Transverse colon (tissue), 4 donors: Measurements from ENCODE around the gene MEGF10. TPM values are rescaled to one million over a fixed set of nuclear protein-coding genes. Genes with fewer than 3 reads are reported as not detected.

Experiments
- DNase-seq: peaks from one replicate; pipeline ENCODE4 v3.0.0-alpha.2; 2019
- H3K27ac ChIP-seq, 4 donors: fragments of 200-600 bp; sonication (generic); 2 replicates each; pipeline ENCODE4 v1.5.1; 2016 to 2018; ENCODE audit warnings: inconsistent platforms in 4 of 4
- H3K27me3 ChIP-seq: fragments of 200-600 bp; sonication (generic); 2 replicates; pipeline ENCODE4 v1.5.1; 2017; ENCODE audit warnings: inconsistent platforms
- H3K36me3 ChIP-seq, 4 donors: fragments of 200-600 bp; sonication (generic); 2 replicates each; pipeline ENCODE4 v1.5.1; 2017 to 2019; ENCODE audit warnings: inconsistent platforms in 4 of 4
- H3K4me1 ChIP-seq, 4 donors: fragments of 200-600 bp; sonication (generic); 2 replicates each; pipeline ENCODE4 v1.5.1; 2017 to 2020; ENCODE audit warnings: inconsistent platforms in 4 of 4
- H3K4me3 ChIP-seq, 4 donors: fragments of 200-600 bp; sonication (generic); 1 replicate in 1 of 4; 2 replicates in 3 of 4; pipeline versions ENCODE4 v1.5.1 to v1.6.1; 2017 to 2019; ENCODE audit warnings: inconsistent platforms in 4 of 4
- H3K9me3 ChIP-seq, 2 donors: fragments of 200-600 bp; sonication (generic); 2 replicates each; pipeline ENCODE4 v1.5.1; 2017 to 2019; ENCODE audit warnings: inconsistent platforms in 2 of 2
- CTCF ChIP-seq, 5 experiments: fragments of 200-600 bp in 3 of 5; fragments of 450-650 bp in 2 of 5; sonication (generic) in 3 of 5; IDR thresholded peaks; 1 replicate in 2 of 5; 2 replicates in 3 of 5; pipeline ENCODE4 v1.5.1; 2016 to 2017; ENCODE audit warnings: antibody characterized with exemption in 5 of 5, inconsistent platforms in 3 of 5, mild to moderate bottlenecking in 2 of 5, moderate library complexity in 1 of 5
- EP300 ChIP-seq: sonication (generic); formaldehyde crosslinking; IDR thresholded peaks from one replicate; pipeline ENCODE4 v1.6.1; 2017; ENCODE audit warnings: antibody characterized with exemption, low read depth
- POLR2A ChIP-seq: fragments of 450-650 bp; IDR thresholded peaks from one replicate; pipeline ENCODE4 v1.6.1; 2016; ENCODE audit warnings: antibody characterized with exemption, mild to moderate bottlenecking, moderate library complexity
- POLR2AphosphoS5 ChIP-seq, 3 donors: sonication (generic); formaldehyde crosslinking; IDR thresholded peaks; one replicate each; pipeline ENCODE4 v1.6.1; 2016; ENCODE audit warnings: antibody characterized with exemption in 3 of 3
- WGBS, 2 donors: methylation state at CpG; one replicate each; pipeline ENCODE4 v1.1.5; 2018; ENCODE audit warnings: low coverage in 1 of 2; 5-methylcytosine and 5-hydroxymethylcytosine counted together
- in situ Hi-C, 4 donors: fragments of 200-750 bp; cut with MboI; loops; one replicate each; pipeline versions ENCODE4 v1.15.0 to v1.15.1; 2017; ENCODE audit warnings: low sequenced_read_pairs in 3 of 4, low pct_ligation_motif_present in 1 of 4, low pct_unique_long_range_greater_than_20kb in 1 of 4
- intact Hi-C: fragments of 100-400 bp; cut with DNase I; formaldehyde crosslinking; loops from one replicate; pipeline ENCODE4 v1.15.1; 2023; ENCODE audit warnings: low total_unique reads
- total RNA-seq, 4 donors: library from RNA; depleted of rRNA; stranded (reverse); fragments of >200 nt; gene quantifications; one replicate each; pipeline ENCODE4 v1.1.0, GENCODE V29; 2016

Gene MEGF10
- total RNA-seq, 4 donors from 2014 or later = 0.68 to 3.0 (median 2.9) TPM; not detected in 1

- TF ChIP-seq POLR2A (no peak), POLR2AphosphoS5 (IDR thresholded peaks at IDR 0.05) (no peak), EP300 (no peak), CTCF (IDR thresholded peaks at IDR 0.05) (no peak)
- in situ Hi-C loops = no loop called here
- Histone ChIP-seq H3K4me3 (no peak overlapping the region), H3K36me3 (no peaks in the 10 kb centered on the region), H3K27ac (no peak overlapping the region), H3K9me3 (no peaks in the 10 kb centered on the region), H3K27me3 (no peaks in the 10 kb centered on the region), H3K4me1 (no peaks in the 10 kb centered on the region)
- WGBS, 2 donors = 73 to 77% methylated on average over 4 of the region's 4 CpGs
- DNase-seq = no peak
- intact Hi-C loops = no loop called here
These were observed 102.2 kb downstream of the MEGF10 start for GRCh38 chr5:127392762-127393161.

DNA sequence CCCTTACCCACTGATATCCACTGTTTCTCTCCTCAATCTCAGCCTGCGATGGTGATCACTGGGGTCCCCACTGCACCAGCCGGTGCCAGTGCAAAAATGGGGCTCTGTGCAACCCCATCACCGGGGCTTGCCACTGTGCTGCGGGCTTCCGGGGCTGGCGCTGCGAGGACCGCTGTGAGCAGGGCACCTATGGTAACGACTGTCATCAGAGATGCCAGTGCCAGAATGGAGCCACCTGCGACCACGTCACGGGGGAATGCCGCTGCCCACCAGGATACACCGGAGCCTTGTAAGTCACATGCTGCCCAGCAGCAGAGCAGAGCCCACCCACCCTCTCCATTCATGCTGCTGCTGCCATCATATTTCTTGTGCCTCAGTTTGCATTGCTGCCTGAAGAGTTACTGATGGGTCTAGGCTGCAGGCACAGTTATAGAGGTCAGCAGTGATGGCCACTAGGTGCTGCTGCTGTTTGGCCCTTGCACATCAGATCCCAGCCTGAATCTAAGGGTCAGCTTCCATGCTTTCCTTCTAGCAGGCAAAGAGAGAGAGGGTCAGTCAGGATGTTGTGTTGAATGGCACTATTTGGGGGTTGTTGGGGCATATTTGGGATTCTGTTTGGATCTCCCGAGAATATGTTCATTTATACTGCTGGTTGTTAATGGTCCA lies 106.0 kb downstream of the MEGF10 start:
- no peaks in the 10 kb centered on the region for H3K9me3 ChIP-seq
- no peak for DNase-seq
- intact Hi-C loops (no loop called here), in situ Hi-C loops (no loop called here)
- H3K4me3 ChIP-seq = no peak overlapping the region
- TF ChIP-seq POLR2AphosphoS5 (IDR thresholded peaks at IDR 0.05) (no peak), POLR2A (no peak), EP300 (no peak), CTCF (IDR thresholded peaks at IDR 0.05) (no peak)
- no peak overlapping the region for H3K27ac ChIP-seq
- 80 to 93% methylated on average over 1 to 15 of the region's 15 CpGs for WGBS, 2 donors
- no peaks in the 10 kb centered on the region for H3K36me3 ChIP-seq
- no peaks in the 10 kb centered on the region for H3K4me1 ChIP-seq
- no peaks in the 10 kb centered on the region for H3K27me3 ChIP-seq

- Histone ChIP-seq H3K4me3 (no peak overlapping the region), H3K27ac (no peak overlapping the region), H3K27me3 (no peaks in the 10 kb centered on the region), H3K36me3 (no peaks in the 10 kb centered on the region), H3K4me1 (no peaks in the 10 kb centered on the region), H3K9me3 (no peaks in the 10 kb centered on the region)
- in situ Hi-C loops (no loop called here), intact Hi-C loops (no loop called here)
- DNase-seq = no peak
- 72% methylated on average over 2 of the region's 2 CpGs; no CpG with 5 or more reads in 1 of the 2 donors for WGBS, 2 donors
- TF ChIP-seq CTCF (IDR thresholded peaks at IDR 0.05) (no peak), POLR2AphosphoS5 (IDR thresholded peaks at IDR 0.05) (no peak), POLR2A (no peak), EP300 (no peak)
These were observed 107.9 kb downstream of the MEGF10 start for GRCh38 chr5:127398508-127398907.

DNA sequence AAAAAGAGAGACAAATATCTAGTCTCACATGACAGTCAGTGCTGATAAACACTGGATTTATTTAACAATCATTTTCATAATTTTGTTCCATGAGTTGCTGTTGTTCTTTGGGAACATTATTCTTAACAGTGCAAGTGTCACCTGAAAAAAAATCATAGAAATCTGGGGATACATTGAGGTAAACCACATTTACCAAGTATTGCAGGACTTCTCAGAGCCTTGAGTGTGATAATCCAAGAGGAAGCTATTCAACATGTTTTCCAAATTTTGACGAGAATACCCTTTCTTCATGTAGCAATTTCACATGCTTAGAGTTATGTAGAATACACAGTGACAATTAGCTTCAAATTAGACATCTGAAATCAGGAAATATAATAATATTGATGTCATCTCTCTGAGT lies 108.5 kb downstream of the MEGF10 start:
- H3K4me3 ChIP-seq = no peak overlapping the region
- no peak for TF ChIP-seq POLR2AphosphoS5 (IDR thresholded peaks at IDR 0.05)
- no peak for TF ChIP-seq EP300
- TF ChIP-seq POLR2A = no peak
- no peak for TF ChIP-seq CTCF (IDR thresholded peaks at IDR 0.05)
- H3K9me3 ChIP-seq = no peaks in the 10 kb centered on the region
- DNase-seq = no peak
- 33 to 82% methylated on average over 1 of the region's 1 CpG for WGBS, 2 donors
- H3K27ac ChIP-seq = no peak overlapping the region
- no peaks in the 10 kb centered on the region for H3K27me3 ChIP-seq
- no peaks in the 10 kb centered on the region for H3K36me3 ChIP-seq
- in situ Hi-C loops = no loop called here
- H3K4me1 ChIP-seq = no peaks in the 10 kb centered on the region
- intact Hi-C loops = no loop called here
